Suprapubic skin (tissue), 4 donors: ENCODE data around the gene GTF2H3.

Experiments
- CTCF ChIP-seq, 2 donors: fragments of 200-600 bp in 1 of 2; fragments of 450-650 bp in 1 of 2; sonication (generic) in 1 of 2; IDR thresholded peaks; one replicate each; pipeline ENCODE4 v1.5.1; 2016 to 2019; ENCODE audit warnings: antibody characterized with exemption in 2 of 2, mild to moderate bottlenecking in 1 of 2, moderate library complexity in 1 of 2
- POLR2A ChIP-seq, 2 donors: fragments of 450-650 bp; IDR thresholded peaks; one replicate each; pipeline ENCODE4 v1.6.1; 2017; ENCODE audit warnings: antibody characterized with exemption in 2 of 2, mild to moderate bottlenecking in 2 of 2, moderate library complexity in 2 of 2
- POLR2AphosphoS5 ChIP-seq, 3 donors: sonication (generic); formaldehyde crosslinking; IDR thresholded peaks; one replicate each; pipeline ENCODE4 v1.6.1; 2017; ENCODE audit warnings: antibody characterized with exemption in 3 of 3

GRCh38 chr12:123607756-123608155 lies 25.9 kb upstream of the GTF2H3 start:
- TF ChIP-seq CTCF (IDR thresholded peaks at IDR 0.05) = no peak
- no peak for TF ChIP-seq POLR2A (IDR thresholded peaks at IDR 0.05)
- TF ChIP-seq POLR2AphosphoS5 (IDR thresholded peaks at IDR 0.05) = no peak
